ENCODE data around the gene PDK4. TPM values are rescaled to one million over a fixed set of nuclear protein-coding genes. Genes with fewer than 3 reads are reported as not detected.

Gene PDK4
- total RNA-seq, 4 donors from 2014 or later: 134 to 510 (median 273) TPM

GRCh38 chr7:95543312-95543711, 53.0 kb downstream of the PDK4 start:
- intact Hi-C loops (cut with DNase I; ENCODE audit: low total_unique reads) (no loop called here), in situ Hi-C loops (cut with MboI; ENCODE audit: low pct_ligation_motif_present in 1 of 4, low pct_unique_long_range_greater_than_20kb in 1 of 4, low sequenced_read_pairs in 3 of 4) (loop anchor here in 3 of 4 donors (5.0 to 10.0 kb wide), 2 partner anchors 134 to 141 kb away; no protein-coding TSS in a partner anchor)
- Histone ChIP-seq H3K27me3 (no peaks in the 10 kb centered on the region), H3K36me3 (no peaks in the 10 kb centered on the region), H3K4me3 (no peak overlapping the region), H3K9me3 (no peaks in the 10 kb centered on the region), H3K27ac (no peak overlapping the region), H3K4me1 (peaks cover 13 to 40% (median 20%) of the 10 kb centered on the region in 4 donors)
- no peak for DNase-seq
- TF ChIP-seq CTCF (IDR thresholded peaks at IDR 0.05): no peak
- no peak for TF ChIP-seq POLR2AphosphoS5 (IDR thresholded peaks at IDR 0.05)
- TF ChIP-seq EP300 (IDR thresholded peaks at IDR 0.05; ENCODE audit: low read depth): no peak
- TF ChIP-seq POLR2A (IDR thresholded peaks at IDR 0.05): no peak
- WGBS, 2 donors (ENCODE audit: low coverage in 1 of 2): 82 to 92% methylated on average over 4 to 6 of the region's 6 CpGs

- H3K27me3 ChIP-seq: no peaks in the 10 kb centered on the region
- intact Hi-C loops (cut with DNase I; ENCODE audit: low total_unique reads) (no loop called here), in situ Hi-C loops (cut with MboI; ENCODE audit: low pct_ligation_motif_present in 1 of 4, low pct_unique_long_range_greater_than_20kb in 1 of 4, low sequenced_read_pairs in 3 of 4) (loop anchor here in 3 of 4 donors (5.0 to 10.0 kb wide), 2 partner anchors 137 to 144 kb away; no protein-coding TSS in a partner anchor)
- 69 to 71% methylated on average over 1 of the region's 1 CpG for WGBS, 2 donors (ENCODE audit: low coverage in 1 of 2)
- no peak overlapping the region for H3K4me3 ChIP-seq
- no peaks in the 10 kb centered on the region for H3K9me3 ChIP-seq
- no peak for DNase-seq
- H3K36me3 ChIP-seq: no peaks in the 10 kb centered on the region
- no peak overlapping the region for H3K27ac ChIP-seq
- peaks cover 5 to 11% (median 8%) of the 10 kb centered on the region in 4 donors for H3K4me1 ChIP-seq
- TF ChIP-seq POLR2A (IDR thresholded peaks at IDR 0.05) (no peak), POLR2AphosphoS5 (IDR thresholded peaks at IDR 0.05) (no peak), EP300 (IDR thresholded peaks at IDR 0.05; ENCODE audit: low read depth) (no peak), CTCF (IDR thresholded peaks at IDR 0.05) (no peak)
These were observed 56.0 kb downstream of the PDK4 start for GRCh38 chr7:95540366-95540765.

- H3K36me3 ChIP-seq: no peaks in the 10 kb centered on the region
- H3K4me1 ChIP-seq: peaks cover 0 to 4% (median 2%) of the 10 kb centered on the region in 4 donors
- H3K27me3 ChIP-seq: no peaks in the 10 kb centered on the region
- H3K9me3 ChIP-seq: no peaks in the 10 kb centered on the region
- DNase-seq: no peak
- H3K4me3 ChIP-seq: no peak overlapping the region
- no peak overlapping the region for H3K27ac ChIP-seq
- TF ChIP-seq EP300 (IDR thresholded peaks at IDR 0.05; ENCODE audit: low read depth) (no peak), POLR2A (IDR thresholded peaks at IDR 0.05) (no peak), POLR2AphosphoS5 (IDR thresholded peaks at IDR 0.05) (no peak), CTCF (IDR thresholded peaks at IDR 0.05) (no peak)
- intact Hi-C loops (cut with DNase I; ENCODE audit: low total_unique reads) (no loop called here), in situ Hi-C loops (cut with MboI; ENCODE audit: low pct_ligation_motif_present in 1 of 4, low pct_unique_long_range_greater_than_20kb in 1 of 4, low sequenced_read_pairs in 3 of 4) (loop anchor here in 1 of 4 donors (10.0 kb wide), 1 partner anchor 135 kb away; no protein-coding TSS in a partner anchor)
These were observed 56.9 kb downstream of the PDK4 start for GRCh38 chr7:95539426-95539825.

GRCh38 chr7:95537468-95537867, 58.8 kb downstream of the PDK4 start:
- Histone ChIP-seq H3K27ac (no peak overlapping the region), H3K9me3 (no peaks in the 10 kb centered on the region), H3K4me1 (no peaks in the 10 kb centered on the region), H3K36me3 (no peaks in the 10 kb centered on the region), H3K4me3 (no peak overlapping the region), H3K27me3 (no peaks in the 10 kb centered on the region)
- DNase-seq: no peak
- WGBS, 2 donors (ENCODE audit: low coverage in 1 of 2): 90 to 92% methylated on average over 2 of the region's 2 CpGs
- TF ChIP-seq POLR2A (IDR thresholded peaks at IDR 0.05): no peak
- no peak for TF ChIP-seq POLR2AphosphoS5 (IDR thresholded peaks at IDR 0.05)
- TF ChIP-seq CTCF (IDR thresholded peaks at IDR 0.05): no peak
- TF ChIP-seq EP300 (IDR thresholded peaks at IDR 0.05; ENCODE audit: low read depth): no peak
- intact Hi-C loops (cut with DNase I; ENCODE audit: low total_unique reads) (no loop called here), in situ Hi-C loops (cut with MboI; ENCODE audit: low pct_ligation_motif_present in 1 of 4, low pct_unique_long_range_greater_than_20kb in 1 of 4, low sequenced_read_pairs in 3 of 4) (loop anchor here in 1 of 4 donors (10.0 kb wide), 1 partner anchor 137 kb away; no protein-coding TSS in a partner anchor)

All from transverse colon (tissue), 4 donors.